ENCODE measurements around the gene SAG. TPM values are rescaled to one million over a fixed set of nuclear protein-coding genes. Genes with fewer than 3 reads are reported as not detected.

Gene SAG
- total RNA-seq, 1 experiment from 2014 or later = not detected

DNA sequence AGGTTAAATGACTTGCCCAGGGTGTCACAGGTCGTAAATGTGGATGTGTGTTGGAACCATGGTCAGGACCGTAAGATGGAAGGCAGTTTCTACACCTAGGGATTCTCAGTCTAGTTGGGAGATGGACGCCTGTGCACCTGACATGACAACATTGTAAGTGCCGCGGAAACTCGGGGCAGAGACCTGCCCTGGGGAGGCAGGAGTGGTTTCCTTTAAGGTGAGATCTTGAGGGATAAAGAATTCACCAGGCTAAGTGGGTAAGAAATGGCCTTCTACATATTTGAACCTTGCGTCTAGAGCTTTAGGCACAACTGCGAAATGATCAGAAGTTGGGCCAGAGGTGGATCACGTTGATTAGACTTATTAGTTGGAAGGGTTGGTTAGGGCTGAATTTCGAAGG is 48.3 kb downstream of the SAG start:
- TF ChIP-seq POLR2AphosphoS5 (IDR thresholded peaks at IDR 0.05; ENCODE audit: low read depth, low read length) (no peak), REST (IDR thresholded peaks at IDR 0.05; ENCODE audit: insufficient read depth in 1 of 2, low read depth in 2 of 2, low read length in 1 of 2) (no peak), TCF7L2 (IDR thresholded peaks at IDR 0.05; ENCODE audit: low read depth, low read length) (no peak), SIN3A (IDR thresholded peaks at IDR 0.05; ENCODE audit: borderline replicate concordance, insufficient read depth, low read depth, low read length) (no peak)
- TF ChIP-seq, protein P1, sequence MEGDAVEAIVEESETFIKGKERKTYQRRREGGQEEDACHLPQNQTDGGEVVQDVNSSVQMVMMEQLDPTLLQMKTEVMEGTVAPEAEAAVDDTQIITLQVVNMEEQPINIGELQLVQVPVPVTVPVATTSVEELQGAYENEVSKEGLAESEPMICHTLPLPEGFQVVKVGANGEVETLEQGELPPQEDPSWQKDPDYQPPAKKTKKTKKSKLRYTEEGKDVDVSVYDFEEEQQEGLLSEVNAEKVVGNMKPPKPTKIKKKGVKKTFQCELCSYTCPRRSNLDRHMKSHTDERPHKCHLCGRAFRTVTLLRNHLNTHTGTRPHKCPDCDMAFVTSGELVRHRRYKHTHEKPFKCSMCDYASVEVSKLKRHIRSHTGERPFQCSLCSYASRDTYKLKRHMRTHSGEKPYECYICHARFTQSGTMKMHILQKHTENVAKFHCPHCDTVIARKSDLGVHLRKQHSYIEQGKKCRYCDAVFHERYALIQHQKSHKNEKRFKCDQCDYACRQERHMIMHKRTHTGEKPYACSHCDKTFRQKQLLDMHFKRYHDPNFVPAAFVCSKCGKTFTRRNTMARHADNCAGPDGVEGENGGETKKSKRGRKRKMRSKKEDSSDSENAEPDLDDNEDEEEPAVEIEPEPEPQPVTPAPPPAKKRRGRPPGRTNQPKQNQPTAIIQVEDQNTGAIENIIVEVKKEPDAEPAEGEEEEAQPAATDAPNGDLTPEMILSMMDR (IDR thresholded peaks at IDR 0.05) = no peak
- H3K4me3 ChIP-seq (ENCODE audit: low read depth in 2 of 2, low read length in 2 of 2) = peak overlapping the region; percentile 83 to 87
- peaks cover 43% of the 10 kb centered on the region for H3K4me1 ChIP-seq (ENCODE audit: control insufficient read depth, insufficient read depth, low read length)
- H3K27ac ChIP-seq (ENCODE audit: low read length) = peak overlapping the region; percentile 78
- ChIA-PET CTCF (no interaction called here), POLR2A (interaction anchor here (0.6 to 0.9 kb wide), 2 partner anchors 10 to 155 kb away, joined by 3 read pairs; no protein-coding TSS in a partner anchor)
- in situ Hi-C loops (cut with HindIII; ENCODE audit: low pct_unique_long_range_greater_than_20kb, low sequenced_read_pairs) = no loop called here
- H3K27me3 ChIP-seq (ENCODE audit: control insufficient read depth, insufficient read depth, low read length) = no peaks in the 10 kb centered on the region
- BruUV-seq (replicated peaks) = TSS peak; percentile 85
- no peaks in the 10 kb centered on the region; the same call in 1 of the 2 replicates for H3K9me3 ChIP-seq (ENCODE audit: control insufficient read depth, insufficient read depth, low read depth, low read length)
- DNase-seq (ENCODE audit: low read depth, low spot score) (no peak), ATAC-seq (no peak)
- no peaks in the 10 kb centered on the region for H3K36me3 ChIP-seq (ENCODE audit: control insufficient read depth, insufficient read depth, low read length)
- intact Hi-C loops (cut with micrococcal nuclease; ENCODE audit: unreplicated experiment) = loop anchor here (10.0 kb wide), 1 partner anchor 89 kb away; no protein-coding TSS in a partner anchor

DNA sequence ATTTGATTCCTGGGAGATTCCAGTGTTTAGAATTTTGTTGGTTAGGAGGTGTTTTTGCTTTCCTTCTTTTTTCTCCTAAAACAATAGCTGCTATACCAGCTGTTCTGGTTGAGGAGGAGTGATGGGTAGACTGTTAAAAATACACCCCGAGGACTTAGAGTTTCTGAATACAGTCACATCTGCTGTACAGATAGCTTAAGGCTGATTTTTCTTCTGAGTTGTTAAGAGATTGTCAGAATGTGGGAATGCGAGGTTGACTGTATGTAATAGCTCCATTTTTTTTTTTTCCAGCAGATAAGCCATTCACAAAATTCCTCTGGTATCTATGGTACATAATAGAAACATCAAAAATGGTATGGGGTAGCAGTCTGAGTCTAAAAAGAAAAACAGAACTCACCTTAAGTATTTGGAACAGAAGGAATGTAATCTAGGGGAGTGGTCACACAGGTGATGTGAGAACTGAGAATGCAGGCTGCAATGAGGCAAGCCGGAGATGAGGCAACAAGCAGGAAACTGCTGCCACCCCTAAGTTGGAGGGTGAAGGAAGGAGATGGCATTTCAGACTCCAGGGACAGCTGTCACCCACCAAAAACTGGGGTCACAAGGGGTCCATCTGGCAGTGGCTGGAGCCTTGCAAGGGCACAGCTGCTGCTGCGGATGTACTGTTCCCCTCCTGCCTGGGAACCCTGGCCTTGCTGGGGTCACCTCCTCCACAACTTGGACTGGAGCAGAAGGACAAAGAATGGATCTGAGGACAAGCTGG is 49.1 kb downstream of the SAG start:
- ChIA-PET CTCF (no interaction called here), POLR2A (interaction anchor here (0.6 to 0.9 kb wide), 2 partner anchors 11 to 154 kb away, joined by 3 read pairs; no protein-coding TSS in a partner anchor)
- DNase-seq (ENCODE audit: low read depth, low spot score) (no peak), ATAC-seq (no peak)
- H3K4me3 ChIP-seq (ENCODE audit: low read depth in 2 of 2, low read length in 2 of 2) = peak overlapping the region; percentile 83 to 87
- no TSS peak for BruUV-seq (replicated peaks)
- H3K9me3 ChIP-seq (ENCODE audit: control insufficient read depth, insufficient read depth, low read depth, low read length) = no peaks in the 10 kb centered on the region; the same call in 1 of the 2 replicates
- in situ Hi-C loops (cut with HindIII; ENCODE audit: low pct_unique_long_range_greater_than_20kb, low sequenced_read_pairs) (no loop called here), intact Hi-C loops (cut with micrococcal nuclease; ENCODE audit: unreplicated experiment) (loop anchor here (10.0 kb wide), 1 partner anchor 88 kb away; no protein-coding TSS in a partner anchor)
- H3K36me3 ChIP-seq (ENCODE audit: control insufficient read depth, insufficient read depth, low read length) = no peaks in the 10 kb centered on the region
- peaks cover 36% of the 10 kb centered on the region for H3K4me1 ChIP-seq (ENCODE audit: control insufficient read depth, insufficient read depth, low read length)
- H3K27me3 ChIP-seq (ENCODE audit: control insufficient read depth, insufficient read depth, low read length) = no peaks in the 10 kb centered on the region
- TF ChIP-seq REST (IDR thresholded peaks at IDR 0.05; ENCODE audit: insufficient read depth in 1 of 2, low read depth in 2 of 2, low read length in 1 of 2) (no peak), SIN3A (IDR thresholded peaks at IDR 0.05; ENCODE audit: borderline replicate concordance, insufficient read depth, low read depth, low read length) (no peak), TCF7L2 (IDR thresholded peaks at IDR 0.05; ENCODE audit: low read depth, low read length) (no peak), POLR2AphosphoS5 (IDR thresholded peaks at IDR 0.05; ENCODE audit: low read depth, low read length) (no peak)
- TF ChIP-seq, protein P1 (IDR thresholded peaks at IDR 0.05) = no peak
- peak overlapping the region; percentile 78; the same call in 1 of the 2 replicates for H3K27ac ChIP-seq (ENCODE audit: low read length)

All from Panc1 (cell line).